ENCODE results near the gene AJAP1.

DNA sequence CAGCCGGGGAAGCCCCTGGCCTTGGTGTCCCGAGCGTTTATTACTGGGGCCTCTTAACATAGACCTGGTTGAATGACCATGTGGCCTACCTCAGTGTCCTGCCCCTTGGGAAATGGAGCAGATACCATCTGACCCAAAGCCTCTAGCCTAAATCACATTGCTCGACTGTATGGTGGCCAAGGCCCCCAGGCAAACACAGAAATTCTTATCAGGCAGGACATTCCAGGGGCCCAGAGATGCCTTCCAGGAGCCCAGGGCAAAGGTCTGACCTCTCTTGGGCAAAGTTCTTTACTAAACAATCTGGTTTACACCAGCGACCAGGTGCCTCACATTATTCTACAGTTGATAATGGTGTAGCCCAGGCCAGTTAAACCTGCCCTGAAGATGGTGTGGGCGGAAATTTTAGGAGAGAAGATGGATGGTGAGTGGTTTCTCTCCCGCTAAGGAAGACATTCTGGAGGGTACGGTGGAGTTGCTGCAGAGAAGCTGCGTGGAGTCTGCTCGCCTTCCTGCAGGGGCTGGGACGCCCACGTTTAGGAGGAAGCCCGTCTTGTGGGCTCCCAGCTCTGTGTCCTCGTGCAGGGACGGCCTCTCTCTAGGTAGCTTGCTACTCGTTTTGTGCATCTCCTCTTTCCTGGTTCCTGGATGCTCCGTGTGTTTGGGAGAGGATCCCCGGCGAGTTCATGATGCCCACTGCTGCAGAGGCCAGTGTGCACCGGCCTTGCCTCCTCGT is 21.2 kb downstream of the AJAP1 start:
- no peak for TF ChIP-seq PPARA (CRISPR knock-in tag; IDR thresholded peaks at IDR 0.05; ENCODE audit: borderline replicate concordance)
- TF ChIP-seq ZFP3 (CRISPR knock-in tag; IDR thresholded peaks at IDR 0.05), result no peak
- no peak for TF ChIP-seq OSR1 (CRISPR knock-in tag; IDR thresholded peaks at IDR 0.05)
- TF ChIP-seq, protein P1, sequence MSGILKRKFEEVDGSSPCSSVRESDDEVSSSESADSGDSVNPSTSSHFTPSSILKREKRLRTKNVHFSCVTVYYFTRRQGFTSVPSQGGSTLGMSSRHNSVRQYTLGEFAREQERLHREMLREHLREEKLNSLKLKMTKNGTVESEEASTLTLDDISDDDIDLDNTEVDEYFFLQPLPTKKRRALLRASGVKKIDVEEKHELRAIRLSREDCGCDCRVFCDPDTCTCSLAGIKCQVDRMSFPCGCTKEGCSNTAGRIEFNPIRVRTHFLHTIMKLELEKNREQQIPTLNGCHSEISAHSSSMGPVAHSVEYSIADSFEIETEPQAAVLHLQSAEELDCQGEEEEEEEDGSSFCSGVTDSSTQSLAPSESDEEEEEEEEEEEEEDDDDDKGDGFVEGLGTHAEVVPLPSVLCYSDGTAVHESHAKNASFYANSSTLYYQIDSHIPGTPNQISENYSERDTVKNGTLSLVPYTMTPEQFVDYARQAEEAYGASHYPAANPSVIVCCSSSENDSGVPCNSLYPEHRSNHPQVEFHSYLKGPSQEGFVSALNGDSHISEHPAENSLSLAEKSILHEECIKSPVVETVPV (CRISPR knock-in tag; IDR thresholded peaks at IDR 0.05), result no peak
- TF ChIP-seq CSDC2 (CRISPR knock-in tag; IDR thresholded peaks at IDR 0.05), result no peak
- no peak for TF ChIP-seq ZFP30 (CRISPR knock-in tag; IDR thresholded peaks at IDR 0.05)
- no peak for TF ChIP-seq TCF4 (CRISPR knock-in tag; IDR thresholded peaks at IDR 0.05; ENCODE audit: borderline replicate concordance)
- no peak for TF ChIP-seq TOX (CRISPR knock-in tag; IDR thresholded peaks at IDR 0.05; ENCODE audit: borderline replicate concordance)
